ENCODE data around the gene BABAM2.

Gene BABAM2

GRCh38 chr2:28338831-28339321, 448.3 kb downstream of the BABAM2 start:
- no peak for DNase-seq (ENCODE audit: low read depth in 1 of 2, low spot score in 1 of 2)

- no peak for DNase-seq (ENCODE audit: low read depth in 1 of 2, low spot score in 1 of 2)
These were observed 449.1 kb downstream of the BABAM2 start for GRCh38 chr2:28339516-28340175.

- no peak for DNase-seq (ENCODE audit: low read depth in 1 of 2, low spot score in 1 of 2)
These were observed 450.0 kb downstream of the BABAM2 start for GRCh38 chr2:28340312-28341202.

GRCh38 chr2:28341208-28341891, 450.8 kb downstream of the BABAM2 start:
- DNase-seq (ENCODE audit: low read depth in 1 of 2, low spot score in 1 of 2) = no peak

GRCh38 chr2:28342081-28342967, 451.8 kb downstream of the BABAM2 start:
- no peak for DNase-seq (ENCODE audit: low read depth in 1 of 2, low spot score in 1 of 2)

GRCh38 chr2:28343184-28343942, 452.8 kb downstream of the BABAM2 start:
- DNase-seq (ENCODE audit: low read depth in 1 of 2, low spot score in 1 of 2) = no peak

- DNase-seq (ENCODE audit: low read depth in 1 of 2, low spot score in 1 of 2) = no peak
These were observed 453.6 kb downstream of the BABAM2 start for GRCh38 chr2:28343971-28344715.

- no peak for DNase-seq (ENCODE audit: low read depth in 1 of 2, low spot score in 1 of 2)
These were observed 454.3 kb downstream of the BABAM2 start for GRCh38 chr2:28344756-28345373.

- no peak for DNase-seq (ENCODE audit: low read depth in 1 of 2, low spot score in 1 of 2)
These were observed 455.1 kb downstream of the BABAM2 start for GRCh38 chr2:28345619-28346018.

- no peak for DNase-seq (ENCODE audit: low read depth in 1 of 2, low spot score in 1 of 2)
These were observed 456.1 kb downstream of the BABAM2 start for GRCh38 chr2:28346587-28346986.

GRCh38 chr2:28347193-28347592, 456.7 kb downstream of the BABAM2 start:
- DNase-seq (ENCODE audit: low read depth in 1 of 2, low spot score in 1 of 2) = no peak

GRCh38 chr2:28347596-28347995, 457.1 kb downstream of the BABAM2 start:
- DNase-seq (ENCODE audit: low read depth in 1 of 2, low spot score in 1 of 2) = no peak

GRCh38 chr2:28348149-28348567, 457.6 kb downstream of the BABAM2 start:
- DNase-seq (ENCODE audit: low read depth in 1 of 2, low spot score in 1 of 2) = no peak

GRCh38 chr2:28348921-28349320, 458.4 kb downstream of the BABAM2 start:
- DNase-seq (ENCODE audit: low read depth in 1 of 2, low spot score in 1 of 2) = no peak

- DNase-seq (ENCODE audit: low read depth in 1 of 2, low spot score in 1 of 2) = no peak
These were observed 459.1 kb downstream of the BABAM2 start for GRCh38 chr2:28349546-28350165.

- no peak for DNase-seq (ENCODE audit: low read depth in 1 of 2, low spot score in 1 of 2)
These were observed 459.7 kb downstream of the BABAM2 start for GRCh38 chr2:28350196-28350595.

- DNase-seq (ENCODE audit: low read depth in 1 of 2, low spot score in 1 of 2) = no peak
These were observed 460.3 kb downstream of the BABAM2 start for GRCh38 chr2:28350791-28351285.

- no peak for DNase-seq (ENCODE audit: low read depth in 1 of 2, low spot score in 1 of 2)
These were observed 461.1 kb downstream of the BABAM2 start for GRCh38 chr2:28351621-28352020.
